Measurements from ENCODE around the gene CAPNS2.

- TF ChIP-seq, protein P1, sequence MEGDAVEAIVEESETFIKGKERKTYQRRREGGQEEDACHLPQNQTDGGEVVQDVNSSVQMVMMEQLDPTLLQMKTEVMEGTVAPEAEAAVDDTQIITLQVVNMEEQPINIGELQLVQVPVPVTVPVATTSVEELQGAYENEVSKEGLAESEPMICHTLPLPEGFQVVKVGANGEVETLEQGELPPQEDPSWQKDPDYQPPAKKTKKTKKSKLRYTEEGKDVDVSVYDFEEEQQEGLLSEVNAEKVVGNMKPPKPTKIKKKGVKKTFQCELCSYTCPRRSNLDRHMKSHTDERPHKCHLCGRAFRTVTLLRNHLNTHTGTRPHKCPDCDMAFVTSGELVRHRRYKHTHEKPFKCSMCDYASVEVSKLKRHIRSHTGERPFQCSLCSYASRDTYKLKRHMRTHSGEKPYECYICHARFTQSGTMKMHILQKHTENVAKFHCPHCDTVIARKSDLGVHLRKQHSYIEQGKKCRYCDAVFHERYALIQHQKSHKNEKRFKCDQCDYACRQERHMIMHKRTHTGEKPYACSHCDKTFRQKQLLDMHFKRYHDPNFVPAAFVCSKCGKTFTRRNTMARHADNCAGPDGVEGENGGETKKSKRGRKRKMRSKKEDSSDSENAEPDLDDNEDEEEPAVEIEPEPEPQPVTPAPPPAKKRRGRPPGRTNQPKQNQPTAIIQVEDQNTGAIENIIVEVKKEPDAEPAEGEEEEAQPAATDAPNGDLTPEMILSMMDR (conservative IDR thresholded peaks at IDR 0.05) = no peak
- TF ChIP-seq EZH2 (IDR thresholded peaks at IDR 0.05; ENCODE audit: low read depth) = no peak
Observed at GRCh38 chr16:55585631-55586030, 19.1 kb downstream of the CAPNS2 start.

All from PC-9 (cell line).